Esophagus (tissue), 2 donors: ENCODE measurements around the gene COA8. TPM values are rescaled to one million over a fixed set of nuclear protein-coding genes. Genes with fewer than 3 reads are reported as not detected.
A peak's percentile ranks its signal among the peaks of the same experiment; 100 is the strongest.

Experiments
- H3K27ac ChIP-seq, 2 donors: one replicate each; pipeline ENCODE4 v1.5.1; 2013; ENCODE audit warnings: low read depth in 2 of 2, mild to moderate bottlenecking in 2 of 2, inconsistent platforms in 1 of 2, low read length in 1 of 2, moderate library complexity in 1 of 2
- H3K27me3 ChIP-seq, 2 donors: one replicate each; pipeline ENCODE4 v1.6.1; 2013; ENCODE audit warnings: low read length in 2 of 2, control low read depth in 1 of 2, mild to moderate bottlenecking in 1 of 2; ENCODE audit not compliant: insufficient read depth in 2 of 2, control insufficient read depth in 1 of 2
- H3K36me3 ChIP-seq, 2 donors: one replicate each; pipeline ENCODE4 v1.6.1; 2013; ENCODE audit warnings: low read length in 1 of 2; ENCODE audit not compliant: control insufficient read depth in 2 of 2, insufficient read depth in 2 of 2
- H3K4me1 ChIP-seq, 2 donors: one replicate each; pipeline ENCODE4 v1.6.1; 2013; ENCODE audit warnings: low read length in 1 of 2; ENCODE audit not compliant: control insufficient read depth in 2 of 2, insufficient read depth in 2 of 2
- H3K4me3 ChIP-seq, 2 donors: one replicate each; pipeline ENCODE4 v1.5.1; 2013; ENCODE audit warnings: low read length in 2 of 2, mild to moderate bottlenecking in 2 of 2, low read depth in 1 of 2, moderate library complexity in 1 of 2
- H3K9me3 ChIP-seq, 2 donors: one replicate each; pipeline ENCODE4 v1.6.1; 2013; ENCODE audit warnings: mild to moderate bottlenecking in 2 of 2, low read depth in 1 of 2, low read length in 1 of 2, moderate library complexity in 1 of 2; ENCODE audit not compliant: control insufficient read depth in 2 of 2, insufficient read depth in 1 of 2
- WGBS, 2 donors: extraction: QIAGEN DNeasy Blood & Tissue Kit; methylation state at CpG; one replicate each; pipeline ENCODE4 v1.1.7; 2013; 5-methylcytosine and 5-hydroxymethylcytosine counted together
- polyA plus RNA-seq, 2 donors: library from polyadenylated mRNA; stranded (reverse); fragments of 200-250 nt; gene quantifications; one replicate each; pipeline ENCODE4 v1.2.3, GENCODE V29; 2013
- donor health status: healthy with polysubstance abuse.
- donor health status: Bipolar disorder and iron deficiency.

The COA8 gene
- polyA plus RNA-seq, 2 donors: 35.1 to 39.3 TPM

DNA sequence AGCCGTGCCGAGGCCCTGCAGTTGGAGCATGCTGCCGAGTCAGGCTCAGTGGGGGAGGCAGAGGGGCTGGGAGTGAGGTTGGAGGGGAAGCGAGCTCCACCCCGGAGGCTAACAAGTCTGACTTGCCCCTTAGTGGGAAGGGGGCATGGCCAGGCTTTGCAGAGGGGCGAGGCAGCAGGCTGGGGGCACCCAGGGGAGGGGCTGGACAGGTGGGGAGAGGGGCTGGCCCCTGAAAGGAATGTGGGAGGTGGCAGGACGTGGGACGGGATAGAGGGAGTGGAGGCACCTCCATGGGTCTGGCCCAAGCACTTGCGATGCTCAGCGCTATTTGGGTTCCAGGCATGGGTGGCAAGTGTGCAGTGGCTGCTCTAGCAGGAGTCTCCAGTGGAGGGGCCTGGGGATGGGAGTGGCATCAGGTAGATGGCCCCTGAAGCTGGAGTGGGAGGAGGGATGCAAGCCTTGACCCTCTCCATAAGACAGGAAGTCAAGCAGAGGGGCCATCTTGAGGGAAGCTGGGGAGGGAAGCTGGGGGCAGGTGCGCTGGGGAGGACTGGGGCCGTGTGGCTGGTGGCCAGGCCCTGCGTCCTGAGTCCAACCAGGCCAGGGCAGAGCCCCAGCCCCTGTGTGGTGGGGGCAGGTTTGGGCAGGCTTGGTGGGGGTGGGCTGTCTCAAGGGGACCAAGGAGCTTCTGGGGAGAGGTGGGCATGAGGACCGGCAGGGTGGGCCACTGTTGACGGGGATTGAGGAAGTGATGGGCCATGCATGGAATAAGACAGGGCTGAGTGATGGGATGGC, 31.1 kb upstream of the COA8 start:
- no peaks in the 10 kb centered on the region for H3K9me3 ChIP-seq
- peaks cover 20 to 26% of the 10 kb centered on the region in 2 donors for H3K4me1 ChIP-seq
- no peak overlapping the region for H3K4me3 ChIP-seq
- no peaks in the 10 kb centered on the region for H3K27me3 ChIP-seq
- H3K36me3 ChIP-seq: peaks cover 0 to 38% of the 10 kb centered on the region in 2 donors
- H3K27ac ChIP-seq: no peak overlapping the region
- 86 to 88% methylated on average over 15 of the region's 15 CpGs for WGBS, 2 donors

DNA sequence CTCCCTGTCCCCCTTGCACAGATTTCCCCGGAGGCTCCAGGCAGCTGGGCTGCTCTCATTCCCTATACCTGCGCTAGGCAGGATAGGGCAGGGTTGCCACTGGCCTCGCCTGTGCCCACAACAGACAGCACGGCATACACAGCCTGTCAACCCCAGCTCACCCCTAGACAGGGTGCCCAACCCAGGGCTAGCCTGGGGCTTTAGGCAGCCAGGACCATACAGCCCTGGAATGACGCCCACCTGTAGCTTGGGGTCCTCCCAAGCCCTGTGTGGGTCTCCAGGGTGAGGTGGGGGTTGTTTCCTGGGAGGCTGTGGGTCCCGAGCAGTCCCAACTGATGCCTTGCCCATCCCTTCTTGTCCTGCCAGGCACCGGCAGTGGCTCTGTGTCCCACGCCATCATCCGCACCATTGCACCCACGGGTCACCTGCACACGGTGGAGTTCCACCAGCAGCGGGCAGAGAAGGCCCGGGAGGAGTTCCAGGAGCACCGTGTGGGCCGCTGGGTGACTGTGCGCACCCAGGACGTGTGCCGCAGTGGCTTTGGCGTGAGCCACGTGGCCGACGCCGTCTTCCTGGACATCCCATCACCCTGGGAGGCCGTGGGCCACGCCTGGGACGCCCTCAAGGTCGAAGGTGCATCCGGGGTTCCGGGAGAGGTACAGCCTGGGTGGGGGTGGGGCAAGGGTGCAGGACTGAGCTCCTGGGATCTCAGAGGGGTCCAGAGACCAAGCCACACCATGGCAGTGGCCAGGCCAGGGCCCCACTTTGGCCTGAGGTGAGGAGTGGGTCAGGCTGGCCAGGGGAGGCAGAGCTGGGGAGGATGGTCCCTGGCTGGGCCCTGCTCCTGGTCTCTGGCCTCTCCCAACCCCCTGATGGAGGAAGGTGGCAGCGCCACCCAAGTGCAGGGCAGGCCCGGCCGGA, 30.3 kb upstream of the COA8 start:
- Histone ChIP-seq H3K36me3 (peaks cover 0 to 40% of the 10 kb centered on the region in 2 donors), H3K27ac (peak overlapping the region; percentile 52 to 69), H3K4me3 (no peak overlapping the region), H3K4me1 (peaks cover 20 to 25% of the 10 kb centered on the region in 2 donors), H3K27me3 (no peaks in the 10 kb centered on the region), H3K9me3 (no peaks in the 10 kb centered on the region)
- 79 to 82% methylated on average over 32 of the region's 32 CpGs for WGBS, 2 donors

DNA sequence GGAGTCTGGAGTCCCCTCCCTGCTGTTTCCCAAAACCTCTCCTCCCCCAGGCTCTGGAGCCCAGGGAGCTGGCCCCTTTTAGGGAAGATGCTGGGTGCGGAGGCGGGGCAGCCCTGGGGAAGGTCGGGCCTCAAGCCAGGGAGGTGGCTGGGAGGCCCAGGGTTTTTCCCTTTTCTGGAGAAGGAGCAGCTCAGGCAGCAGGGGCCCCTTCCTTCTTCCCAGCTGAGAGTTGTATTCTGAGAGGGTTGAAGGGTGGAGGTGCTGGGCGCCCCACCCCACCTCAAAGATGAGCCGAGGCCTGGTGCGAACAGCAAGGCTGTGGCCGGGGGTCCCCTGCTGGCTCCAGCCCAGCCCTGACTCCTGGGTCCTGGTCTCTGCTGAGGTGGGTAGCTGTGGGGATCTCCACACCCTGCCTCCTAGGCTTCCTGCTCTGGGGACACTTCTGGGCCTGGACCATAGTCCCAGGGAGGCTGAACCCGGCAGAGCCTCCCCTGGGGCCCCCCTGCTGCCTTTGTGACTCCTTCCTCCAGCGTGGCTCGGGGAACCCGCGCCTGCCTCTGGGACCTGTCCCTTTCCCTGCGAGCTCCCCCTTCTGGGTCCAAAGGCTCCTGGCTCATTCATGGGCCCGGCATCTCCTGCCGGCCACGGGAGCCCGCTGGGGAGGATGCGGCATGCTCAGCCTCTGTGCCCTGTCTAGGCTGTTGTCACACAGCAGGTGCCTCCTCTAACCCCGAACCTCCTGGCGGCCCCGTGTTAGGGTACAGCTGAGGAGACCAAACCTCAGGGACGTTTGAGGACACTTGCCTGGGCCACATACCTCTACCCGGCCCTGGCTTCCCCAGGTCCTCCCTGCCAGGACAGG, 29.4 kb upstream of the COA8 start:
- Histone ChIP-seq H3K36me3 (peaks cover 0 to 40% of the 10 kb centered on the region in 2 donors), H3K27ac (peak overlapping the region; percentile 52 to 77), H3K9me3 (no peaks in the 10 kb centered on the region), H3K4me1 (peaks cover 14 to 18% of the 10 kb centered on the region in 2 donors), H3K27me3 (no peaks in the 10 kb centered on the region), H3K4me3 (no peak overlapping the region)
- WGBS, 2 donors: 68 to 72% methylated on average over 21 to 23 of the region's 23 CpGs

DNA sequence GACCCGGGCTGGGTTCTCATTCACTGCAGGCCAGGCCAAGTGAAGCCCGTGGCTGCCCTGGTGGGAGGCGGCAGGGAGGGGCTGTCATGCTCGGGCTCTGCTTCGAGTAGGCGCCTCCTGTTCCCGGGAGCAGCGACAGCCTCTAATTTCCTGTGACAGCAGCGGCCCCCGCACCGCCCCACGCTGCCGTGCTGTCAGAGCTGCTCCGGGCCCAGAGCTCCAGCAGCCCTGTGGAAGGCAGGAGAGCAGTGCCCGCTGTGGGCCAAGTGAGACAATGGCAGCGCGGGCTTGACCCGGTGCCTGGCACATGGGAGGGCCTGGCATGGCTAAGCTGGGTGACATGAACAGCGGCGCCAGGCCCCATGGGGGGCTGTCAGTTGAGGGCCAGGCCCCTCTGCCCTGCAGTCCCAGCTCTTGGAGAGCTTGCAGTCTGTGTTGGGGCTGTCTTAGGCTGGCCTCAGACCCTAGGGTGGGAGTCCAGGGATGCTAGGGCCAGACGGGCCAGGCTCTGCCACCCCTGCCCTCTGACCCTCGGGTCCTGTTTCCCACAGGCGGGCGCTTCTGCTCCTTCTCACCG, 28.7 kb upstream of the COA8 start:
- Histone ChIP-seq H3K9me3 (no peaks in the 10 kb centered on the region), H3K4me1 (peaks cover 14 to 18% of the 10 kb centered on the region in 2 donors), H3K4me3 (no peak overlapping the region), H3K27me3 (no peaks in the 10 kb centered on the region), H3K36me3 (peaks cover 0 to 40% of the 10 kb centered on the region in 2 donors), H3K27ac (peak overlapping the region; percentile 69 to 77)
- 75 to 77% methylated on average over 18 to 25 of the region's 25 CpGs for WGBS, 2 donors

DNA sequence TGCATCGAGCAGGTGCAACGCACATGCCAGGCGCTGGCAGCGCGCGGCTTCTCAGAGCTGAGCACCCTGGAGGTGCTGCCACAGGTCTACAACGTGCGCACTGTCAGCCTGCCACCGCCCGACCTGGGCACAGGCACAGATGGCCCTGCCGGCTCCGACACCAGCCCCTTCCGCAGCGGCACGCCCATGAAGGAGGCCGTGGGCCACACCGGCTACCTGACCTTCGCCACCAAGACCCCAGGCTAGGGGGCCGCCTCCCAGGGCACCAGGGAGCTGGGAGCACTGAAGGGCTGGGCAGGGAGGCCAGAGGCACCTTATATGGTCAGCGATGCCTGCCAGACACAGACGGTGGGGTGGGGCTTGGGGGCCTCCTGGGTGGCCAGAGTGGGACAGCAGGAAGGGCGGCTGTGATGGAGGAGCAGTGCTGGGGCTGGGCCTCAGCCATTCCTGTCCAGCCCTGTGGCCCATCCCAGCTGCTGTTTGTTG, 28.1 kb upstream of the COA8 start:
- Histone ChIP-seq H3K27me3 (no peaks in the 10 kb centered on the region), H3K4me3 (no peak overlapping the region), H3K36me3 (peaks cover 0 to 40% of the 10 kb centered on the region in 2 donors), H3K9me3 (no peaks in the 10 kb centered on the region), H3K4me1 (peaks cover 17 to 18% of the 10 kb centered on the region in 2 donors), H3K27ac (peak overlapping the region; percentile 69 to 77)
- WGBS, 2 donors: 76 to 85% methylated on average over 22 of the region's 22 CpGs

DNA sequence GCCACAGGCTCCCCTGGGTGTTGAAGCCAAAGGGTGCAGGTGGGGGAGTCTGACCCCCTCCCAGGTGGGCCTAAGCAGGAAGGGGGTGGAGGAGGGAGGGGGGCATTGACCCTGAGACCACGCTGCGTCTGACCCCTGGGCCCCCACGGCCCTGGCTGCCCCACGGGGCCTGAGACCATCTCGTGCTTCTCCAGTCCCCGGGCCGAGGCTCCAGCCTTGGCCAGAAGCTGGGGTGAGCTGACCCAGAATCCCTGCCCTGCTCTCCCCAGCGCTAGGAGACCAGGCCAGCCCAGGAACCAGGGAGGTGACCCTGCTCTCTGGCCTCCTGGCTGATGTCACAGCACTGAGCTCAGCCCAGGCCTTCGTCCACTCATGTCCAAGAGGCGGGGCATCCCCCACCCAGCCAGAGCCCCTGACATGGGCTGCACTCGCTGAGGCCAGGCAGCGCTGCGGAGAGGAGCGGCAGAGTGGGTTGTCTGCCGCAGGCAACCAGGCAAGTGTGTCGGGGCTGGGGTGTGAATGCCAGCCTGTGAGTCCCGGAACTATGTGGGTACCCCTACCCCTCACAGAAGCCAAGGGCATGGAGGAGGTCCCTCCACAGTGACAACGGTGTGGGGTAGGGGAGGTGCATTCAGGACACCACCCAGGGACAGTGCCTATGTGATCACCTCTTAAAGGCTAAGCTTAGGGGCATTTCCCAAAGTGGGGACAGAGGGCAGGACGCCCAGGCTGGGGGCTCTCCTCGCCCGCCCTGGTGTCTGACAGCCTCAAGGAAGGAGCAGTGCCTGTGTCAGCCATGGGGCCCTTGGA, 27.5 kb upstream of the COA8 start:
- H3K36me3 ChIP-seq: peaks cover 0 to 40% of the 10 kb centered on the region in 2 donors
- no peak overlapping the region for H3K4me3 ChIP-seq
- WGBS, 2 donors: 80% methylated on average over 21 of the region's 21 CpGs
- peak overlapping the region; percentile 50 to 77 for H3K27ac ChIP-seq
- no peaks in the 10 kb centered on the region for H3K9me3 ChIP-seq
- H3K27me3 ChIP-seq: no peaks in the 10 kb centered on the region
- H3K4me1 ChIP-seq: peaks cover 11 to 12% of the 10 kb centered on the region in 2 donors

DNA sequence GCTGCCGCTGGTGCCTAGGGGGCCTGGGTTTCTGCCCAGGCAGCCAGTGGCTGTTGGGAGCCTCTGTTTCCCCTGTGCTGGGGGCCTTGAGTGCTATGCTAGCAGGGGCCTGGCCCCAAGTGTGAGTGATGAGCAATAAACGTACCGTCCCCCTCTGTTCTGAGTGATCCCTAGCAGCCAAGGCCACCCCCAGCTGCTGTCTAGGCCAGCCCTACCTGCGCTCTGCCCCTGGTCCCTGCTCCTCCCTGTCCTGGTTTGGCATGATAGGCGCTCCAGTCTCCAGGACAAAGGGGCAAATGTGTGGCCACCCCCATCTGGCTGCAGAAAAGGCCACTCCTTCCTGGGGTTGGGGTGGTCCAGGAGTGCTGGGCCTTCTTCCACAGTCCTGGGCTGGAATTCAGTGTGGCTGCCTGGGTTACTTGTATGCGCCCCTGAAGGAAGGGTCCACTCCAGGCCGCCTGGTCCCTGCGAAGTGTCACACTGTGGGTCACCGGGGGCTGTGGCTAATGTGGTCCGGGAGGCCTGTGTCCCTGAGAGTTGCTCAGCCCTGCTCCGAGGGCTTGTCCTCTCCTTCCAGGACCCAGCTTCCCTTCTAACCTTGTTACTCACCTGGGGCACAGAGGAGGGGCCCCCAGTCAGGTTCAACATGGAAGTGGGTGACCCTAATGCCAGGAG, 26.7 kb upstream of the COA8 start:
- Histone ChIP-seq H3K4me3 (no peak overlapping the region), H3K4me1 (peaks cover 8 to 9% of the 10 kb centered on the region in 2 donors), H3K27ac (peak overlapping the region in 1 of 2 donors; percentile 77), H3K9me3 (no peaks in the 10 kb centered on the region), H3K27me3 (no peaks in the 10 kb centered on the region), H3K36me3 (peaks cover 0 to 40% of the 10 kb centered on the region in 2 donors)
- WGBS, 2 donors: 80 to 89% methylated on average over 11 of the region's 11 CpGs

DNA sequence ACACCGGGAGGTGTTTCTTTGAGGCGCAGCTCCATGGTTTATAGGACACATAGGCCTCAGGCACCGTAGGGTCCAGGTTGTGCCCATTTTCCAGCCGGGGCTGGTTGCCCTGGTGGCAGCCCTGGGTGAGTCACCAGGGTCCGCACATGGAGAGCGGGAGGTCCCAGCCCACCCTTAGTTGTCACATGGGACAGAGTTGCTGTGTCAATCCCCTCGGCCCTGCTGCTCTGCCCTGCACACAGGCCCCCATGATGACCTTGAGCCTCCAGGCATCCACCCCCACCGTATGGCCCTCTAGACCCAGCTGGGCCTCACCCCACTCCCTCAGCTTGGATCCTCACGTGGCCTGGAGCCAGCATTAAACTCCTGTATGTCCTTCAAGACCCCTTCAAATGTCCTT, 26.1 kb upstream of the COA8 start:
- H3K36me3 ChIP-seq: peaks cover 0 to 38% of the 10 kb centered on the region in 2 donors
- H3K27me3 ChIP-seq: no peaks in the 10 kb centered on the region
- H3K4me1 ChIP-seq: peaks cover 14 to 15% of the 10 kb centered on the region in 2 donors
- H3K27ac ChIP-seq: no peak overlapping the region
- WGBS, 2 donors: 70 to 73% methylated on average over 9 of the region's 9 CpGs
- H3K4me3 ChIP-seq: no peak overlapping the region
- no peaks in the 10 kb centered on the region for H3K9me3 ChIP-seq
